IMR-90 (cell line): ENCODE measurements around the gene PDILT. TPM values are rescaled to one million over a fixed set of nuclear protein-coding genes. Genes with fewer than 3 reads are reported as not detected.

Experiments
- ATAC-seq: fragments of 200-7000 bp; cut with Tn5 transposase; 2 replicates; pipeline ENCODE4 v1.9.1; 2020; ENCODE audit warnings: low read depth, mild to moderate bottlenecking, moderate library complexity
- BruUV-seq: library from RNA; stranded (reverse); fragments of 400-500 nt; replicated peaks from 2 replicates; lab custom pipeline; 2021; lab: Mats Ljungman, UMichigan
- CTCF ChIA-PET: fragments of 300-600 bp; formaldehyde crosslinking; extraction: SDS; loops from one replicate; lab custom pipeline; 2021; ENCODE audit warnings: antibody characterized with exemption; lab: Yijun Ruan, JAX
- POLR2A ChIA-PET: fragments of 300-600 bp; sonication (Branson Sonifier 250); formaldehyde crosslinking; loops from one replicate; lab custom pipeline; 2022; ENCODE audit warnings: antibody characterized with exemption; ENCODE audit not compliant: unreplicated experiment; lab: Charles Lee
- DNase-seq: peaks from one replicate; pipeline ENCODE4 v3.0.0; 2013
- H2AFZ ChIP-seq: replicated peaks from 2 replicates; pipeline ENCODE3; 2013; ENCODE audit warnings: low read length, mild to moderate bottlenecking; ENCODE audit not compliant: poor library complexity
- H2AK5ac ChIP-seq: 2 replicates; pipeline ENCODE4 v1.6.1; 2013; ENCODE audit warnings: low read depth, low read length, inconsistent platforms
- H2AK9ac ChIP-seq: replicated peaks from 2 replicates; pipeline ENCODE3; 2013; ENCODE audit warnings: mild to moderate bottlenecking, low read depth, low read length, moderate library complexity; ENCODE audit not compliant: poor library complexity
- H2BK120ac ChIP-seq: 2 replicates; pipeline ENCODE4 v1.6.1; 2013; ENCODE audit warnings: low read depth, low read length, inconsistent platforms
- H2BK15ac ChIP-seq: 3 replicates; pipeline ENCODE4 v1.6.1; 2013; ENCODE audit warnings: low read depth, low read length, inconsistent platforms
- H2BK20ac ChIP-seq: 2 replicates; pipeline ENCODE4 v1.6.1; 2013; ENCODE audit warnings: low read depth, mild to moderate bottlenecking, inconsistent platforms, low read length, moderate library complexity
- H2BK5ac ChIP-seq: 2 replicates; pipeline ENCODE4 v1.6.1; 2013; ENCODE audit warnings: mild to moderate bottlenecking, low read depth, low read length, inconsistent platforms; ENCODE audit not compliant: poor library complexity, severe bottlenecking
- H3K14ac ChIP-seq: replicated peaks from 2 replicates; pipeline ENCODE4 v1.6.1; 2013; ENCODE audit warnings: low read depth, low read length, inconsistent platforms
- H3K18ac ChIP-seq: 2 replicates; pipeline ENCODE4 v1.6.1; 2013; ENCODE audit warnings: low read depth, low read length, control low read depth
- H3K23ac ChIP-seq: 2 replicates; pipeline ENCODE4 v1.6.1; 2013; ENCODE audit warnings: low read depth, low read length, inconsistent platforms
- H3K27ac ChIP-seq: 2 replicates; pipeline ENCODE4 v1.5.1; 2013; ENCODE audit warnings: mild to moderate bottlenecking, control low read depth, low read length; ENCODE audit not compliant: insufficient read depth
- H3K27me3 ChIP-seq: 2 replicates; pipeline ENCODE4 v1.6.1; 2013; ENCODE audit warnings: low read length; ENCODE audit not compliant: control insufficient read depth, insufficient read depth
- H3K36me3 ChIP-seq: 2 replicates; pipeline ENCODE4 v1.6.1; 2013; ENCODE audit warnings: low read length, mixed read lengths; ENCODE audit not compliant: control insufficient read depth, insufficient read depth
- H3K4ac ChIP-seq: 2 replicates; pipeline ENCODE4 v1.6.1; 2013; ENCODE audit warnings: low read depth, low read length, inconsistent platforms
- H3K4me1 ChIP-seq: 2 replicates; pipeline ENCODE4 v1.6.1; 2013; ENCODE audit warnings: low read length, mixed read lengths; ENCODE audit not compliant: control insufficient read depth, insufficient read depth
- H3K4me2 ChIP-seq: 2 replicates; pipeline ENCODE4 v1.6.1; 2013; ENCODE audit warnings: low read depth, mild to moderate bottlenecking, control low read depth, low read length, moderate library complexity
- H3K4me3 ChIP-seq: 2 replicates; pipeline ENCODE4 v1.5.1; 2013; ENCODE audit warnings: low read depth, mild to moderate bottlenecking, control low read depth, low read length, moderate library complexity; ENCODE audit not compliant: insufficient read depth
- H3K56ac ChIP-seq: 2 replicates; pipeline ENCODE4 v1.6.1; 2013; ENCODE audit warnings: low read length, inconsistent platforms; ENCODE audit not compliant: insufficient read depth; ENCODE audit errors: extremely low read depth
- H3K79me1 ChIP-seq, 2 experiments: 2 replicates each; pipeline ENCODE4 v1.6.1; 2013; ENCODE audit warnings: low read length in 2 of 2, inconsistent platforms in 1 of 2, low read depth in 1 of 2
- H3K9ac ChIP-seq: 2 replicates; pipeline ENCODE4 v1.6.1; 2013; ENCODE audit warnings: low read depth, low read length, control low read depth
- H3K9me1 ChIP-seq: 2 replicates; pipeline ENCODE4 v1.6.1; 2013; ENCODE audit warnings: low read length, inconsistent platforms; ENCODE audit not compliant: insufficient read depth
- H3K9me3 ChIP-seq: 2 replicates; pipeline ENCODE4 v1.6.1; 2013; ENCODE audit warnings: low read length; ENCODE audit not compliant: control insufficient read depth, insufficient read depth
- H4K20me1 ChIP-seq: 2 replicates; pipeline ENCODE4 v1.6.1; 2013; ENCODE audit warnings: low read length, inconsistent platforms; ENCODE audit not compliant: insufficient read depth
- H4K5ac ChIP-seq: 2 replicates; pipeline ENCODE4 v1.6.1; 2013; ENCODE audit warnings: mild to moderate bottlenecking, low read depth, low read length, control low read depth
- H4K8ac ChIP-seq, 2 experiments: 2 replicates each; pipeline ENCODE4 v1.6.1; 2013; ENCODE audit warnings: low read depth in 2 of 2, low read length in 2 of 2, control low read depth in 1 of 2, inconsistent platforms in 1 of 2
- H4K91ac ChIP-seq: 2 replicates; pipeline ENCODE4 v1.6.1; 2013; ENCODE audit warnings: low read depth, low read length, inconsistent platforms; ENCODE audit not compliant: insufficient read depth
- BHLHE40 ChIP-seq: fragments of 150-350 bp; IDR thresholded peaks from 2 replicates; pipeline ENCODE4 v1.6.1; 2016; ENCODE audit warnings: mild to moderate bottlenecking, low read depth, low read length
- CEBPB ChIP-seq: IDR thresholded peaks from 2 replicates; pipeline ENCODE4 v1.6.1; 2012; ENCODE audit warnings: low read depth, low read length, improper control_type of control experiment
- CHD1 ChIP-seq: IDR thresholded peaks from 2 replicates; pipeline ENCODE4 v1.6.1; 2012; ENCODE audit warnings: low read depth, low read length, improper control_type of control experiment
- CTCF ChIP-seq: conservative IDR thresholded peaks from 2 replicates; pipeline ENCODE4 v1.5.1; 2012; ENCODE audit warnings: mild to moderate bottlenecking, low read depth, low read length, improper control_type of control experiment
- ELK1 ChIP-seq: fragments of 150-350 bp; IDR thresholded peaks from 2 replicates; pipeline ENCODE4 v1.6.1; 2016; ENCODE audit warnings: low read depth, mild to moderate bottlenecking, low read length, moderate library complexity, borderline replicate concordance
- FOS ChIP-seq: fragments of 150-350 bp; IDR thresholded peaks from 2 replicates; pipeline ENCODE4 v1.6.1; 2016; ENCODE audit warnings: low read depth, low read length
- MAFK ChIP-seq: IDR thresholded peaks from 2 replicates; pipeline ENCODE4 v1.6.1; 2012; ENCODE audit warnings: low read depth, low read length, improper control_type of control experiment
- MAZ ChIP-seq: IDR thresholded peaks from 2 replicates; pipeline ENCODE4 v1.6.1; 2012; ENCODE audit warnings: low read depth, mild to moderate bottlenecking, low read length, improper control_type of control experiment, moderate library complexity, borderline replicate concordance
- MXI1 ChIP-seq: IDR thresholded peaks from 2 replicates; pipeline ENCODE4 v1.6.1; 2012; ENCODE audit warnings: low read depth, mild to moderate bottlenecking, low read length, moderate library complexity, borderline replicate concordance
- NFE2L2 ChIP-seq: fragments of 150-350 bp; IDR thresholded peaks from 2 replicates; pipeline ENCODE4 v1.6.1; 2016; ENCODE audit warnings: low read depth, mild to moderate bottlenecking, low read length
- POLR2A ChIP-seq: IDR thresholded peaks from 2 replicates; pipeline ENCODE4 v1.6.1; 2012; ENCODE audit warnings: mild to moderate bottlenecking, low read depth, low read length
- RAD21 ChIP-seq: IDR thresholded peaks from 2 replicates; pipeline ENCODE4 v1.6.1; 2012; ENCODE audit warnings: low read length, improper control_type of control experiment
- RCOR1 ChIP-seq: IDR thresholded peaks from 2 replicates; pipeline ENCODE4 v1.6.1; 2012; ENCODE audit warnings: mild to moderate bottlenecking, low read length, improper control_type of control experiment; ENCODE audit not compliant: insufficient replicate concordance
- RFX5 ChIP-seq: IDR thresholded peaks from 2 replicates; pipeline ENCODE4 v1.8.0; 2012; ENCODE audit warnings: low read depth, mild to moderate bottlenecking, low read length, moderate library complexity
- SMC3 ChIP-seq: fragments of 150-350 bp; IDR thresholded peaks from 2 replicates; pipeline ENCODE4 v1.6.1; 2016; ENCODE audit warnings: low read depth, mild to moderate bottlenecking, antibody characterized with exemption, low read length, moderate library complexity
- USF2 ChIP-seq: fragments of 150-350 bp; IDR thresholded peaks from 2 replicates; pipeline ENCODE4 v1.6.1; 2017; ENCODE audit warnings: mild to moderate bottlenecking, antibody characterized with exemption, low read length, low read depth
- WGBS, 2 experiments: methylation state at CpG; one replicate each; pipeline versions ENCODE4 v1.1.5 to v1.1.7; 2013; ENCODE audit warnings: missing lambda C conversion rate in 2 of 2; ENCODE audit not compliant: insufficient read length in 1 of 2; ENCODE audit errors: extremely low coverage in 2 of 2; 5-methylcytosine and 5-hydroxymethylcytosine counted together
- dilution Hi-C: fragments of 300-500 bp; cut with HindIII; formaldehyde crosslinking; loops from one replicate; pipeline ENCODE4 v1.14.3; 2018; ENCODE audit warnings: low sequenced_read_pairs; ENCODE audit not compliant: unreplicated experiment
- in situ Hi-C: fragments of 300-500 bp; cut with MboI; formaldehyde crosslinking; loops from 3 replicates; pipeline ENCODE4 v1.14.3; 2019; ENCODE audit warnings: low sequenced_read_pairs, inconsistent platforms, mixed read lengths
- intact Hi-C: fragments of 100-400 bp; cut with micrococcal nuclease; formaldehyde crosslinking; loops from 2 replicates; pipeline ENCODE4 v1.10.0; 2022
- polyA plus RNA-seq, 3 experiments: library from polyadenylated mRNA; depleted of rRNA; stranded (reverse); fragments of >200 nt; gene quantifications; 2 replicates each; pipeline ENCODE4 v1.2.3, GENCODE V29; 2012; ENCODE audit warnings: low replicate concordance in 1 of 3
- total RNA-seq: library from RNA; depleted of rRNA; stranded (reverse); fragments of >200 nt; gene quantifications from 2 replicates; pipeline ENCODE4 v1.2.3, GENCODE V29; 2012

The PDILT gene
- total and polyA plus RNA-seq, 2 of the 4 experiments (the other 2 are of a cell fraction), result not detected

- Histone ChIP-seq H4K8ac (no peak overlapping the region), H4K20me1 (no peaks in the 10 kb centered on the region), H4K91ac (no peak overlapping the region), H3K4me1 (no peaks in the 10 kb centered on the region), H3K4me3 (no peak overlapping the region), H3K36me3 (no peaks in the 10 kb centered on the region), H3K79me1 (no peaks in the 10 kb centered on the region), H3K9me1 (no peaks in the 10 kb centered on the region), H2AFZ (no peak overlapping the region), H3K56ac (no peak overlapping the region), H3K9ac (no peak overlapping the region), H2BK20ac (no peak overlapping the region), H4K5ac (no peak overlapping the region), H3K27me3 (no peaks in the 10 kb centered on the region), H2AK9ac (no peak overlapping the region), H3K23ac (no peak overlapping the region), H3K14ac (no peak overlapping the region), H3K4ac (no peak overlapping the region), H2AK5ac (no peak overlapping the region), H3K18ac (no peak overlapping the region), H2BK15ac (no peak overlapping the region), H3K27ac (no peak overlapping the region), H3K4me2 (no peak overlapping the region), H3K9me3 (peaks cover 10% of the 10 kb centered on the region; the same call in 1 of the 2 replicates), H2BK120ac (no peak overlapping the region), H2BK5ac (no peak overlapping the region)
- no peak for DNase-seq
- ChIA-PET POLR2A (no interaction called here), CTCF (no interaction called here)
- ATAC-seq, result no peak
- intact Hi-C loops, result no loop called here
- no peak for TF ChIP-seq BHLHE40
- no peak for TF ChIP-seq CTCF
- no peak for TF ChIP-seq CHD1
- no peak for TF ChIP-seq ELK1
- TF ChIP-seq CEBPB, result no peak
- no peak for TF ChIP-seq RAD21
- TF ChIP-seq USF2, result no peak
- TF ChIP-seq MAZ, result no peak
- no peak for TF ChIP-seq MXI1
- TF ChIP-seq NFE2L2, result no peak
- no peak for TF ChIP-seq RFX5
- no peak for TF ChIP-seq FOS
- TF ChIP-seq SMC3, result no peak
- TF ChIP-seq RCOR1, result no peak
- no peak for TF ChIP-seq MAFK
- TF ChIP-seq POLR2A, result no peak
- no CpG with 5 or more reads among the region's 2 CpGs for WGBS, 2 experiments
- dilution Hi-C loops, result no loop called here
- in situ Hi-C loops, result no loop called here
- BruUV-seq, result no TSS peak
These were observed 3.5 kb downstream of the PDILT start for GRCh38 chr16:20401066-20401465.
